H1 (cell line): Measurements from ENCODE around the gene JAKMIP2. TPM values are rescaled to one million over a fixed set of nuclear protein-coding genes. Genes with fewer than 3 reads are reported as not detected.

ENCODE experiments used
- ATF2 ChIP-seq: IDR thresholded peaks from 2 replicates; pipeline ENCODE4 v1.6.1; 2012; ENCODE audit warnings: low read length, inconsistent platforms
- KDM4A ChIP-seq: IDR thresholded peaks from one replicate; pipeline ENCODE4 v1.7.1; 2012; ENCODE audit warnings: low read depth, mild to moderate bottlenecking, moderate library complexity, low read length, inconsistent platforms; ENCODE audit not compliant: severe bottlenecking
- RAD21 ChIP-seq, 2 experiments: IDR thresholded peaks in 1 of 2; conservative IDR thresholded peaks in 1 of 2; 2 replicates each; pipeline ENCODE4 v1.6.1; 2011; ENCODE audit warnings: low read depth in 2 of 2, low read length in 2 of 2, improper control_type of control experiment in 1 of 2, inconsistent platforms in 1 of 2, mild to moderate bottlenecking in 1 of 2, moderate library complexity in 1 of 2
- polyA plus RNA-seq, 7 experiments: library from polyadenylated mRNA; depleted of rRNA in 3 of 7; stranded (reverse) in 5 of 7; unstranded in 2 of 7; fragments of >200 nt in 5 of 7; fragments of 200-250 nt in 2 of 7; gene quantifications; 1 replicate in 5 of 7; 2 replicates in 1 of 7; 4 replicates in 1 of 7; pipeline versions ENCODE4 v1.2.1 to v1.2.3, GENCODE V29; 2011 to 2013; ENCODE audit warnings: missing spikeins in 2 of 7, mixed read lengths in 2 of 7
- total RNA-seq: library from RNA; stranded (reverse); fragmentation: NEBNext Ultra II Directional; extraction: Animal tissue kit (Norgen Biotek cat#: 25700); gene quantifications from 2 replicates; pipeline ENCODE4 v1.2.1, GENCODE V29; 2021
- TF ChIP-seq, protein P1 (sequence below): IDR thresholded peaks from 2 replicates; pipeline ENCODE4 v1.6.1; 2011; ENCODE audit warnings: low read depth, mild to moderate bottlenecking, low read length; ENCODE audit not compliant: insufficient read depth

The JAKMIP2 gene
- total and polyA plus RNA-seq, 2 of the 8 experiments (the other 6 are each of a cell fraction or from before 2014, with no cell fraction given): 2.4 to 13.6 TPM

- no peak for TF ChIP-seq KDM4A
- TF ChIP-seq, protein P1, sequence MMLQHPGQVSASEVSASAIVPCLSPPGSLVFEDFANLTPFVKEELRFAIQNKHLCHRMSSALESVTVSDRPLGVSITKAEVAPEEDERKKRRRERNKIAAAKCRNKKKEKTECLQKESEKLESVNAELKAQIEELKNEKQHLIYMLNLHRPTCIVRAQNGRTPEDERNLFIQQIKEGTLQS: no peak
- no peak for TF ChIP-seq ATF2
- no peak; a peak in 1 of 4 replicates for TF ChIP-seq RAD21 (IDR thresholded peaks at IDR 0.05 in 1 of 2, conservative IDR thresholded peaks at IDR 0.05 in 1 of 2; ENCODE audit: low read depth in 2 of 2, low read length in 2 of 2)
Measured at GRCh38 chr5:147831465-147831864, 48.9 kb upstream of the JAKMIP2 start, which contains the start of gene SPINK1 (continued).
